Esophagus muscularis mucosa (tissue), 4 donors: ENCODE measurements around the gene CEACAM21. TPM values are rescaled to one million over a fixed set of nuclear protein-coding genes. Genes with fewer than 3 reads are reported as not detected.

Experiments used
- DNase-seq: peaks from one replicate; pipeline ENCODE4 v3.0.0-alpha.2; 2017; ENCODE audit errors: extremely low spot score
- H3K27ac ChIP-seq, 4 donors: fragments of 200-600 bp; sonication (generic); replicated peaks in 1 of 4; 1 replicate in 3 of 4; 2 replicates in 1 of 4; pipeline ENCODE4 v1.5.1; 2016 to 2019; ENCODE audit warnings: mild to moderate bottlenecking in 1 of 4
- H3K27me3 ChIP-seq, 4 donors: fragments of 200-600 bp; sonication (generic); one replicate each; pipeline versions ENCODE4 v1.5.1 to v1.6.0; 2016 to 2019
- H3K36me3 ChIP-seq, 4 donors: fragments of 200-600 bp; sonication (generic); one replicate each; pipeline ENCODE4 v1.5.1; 2016 to 2019
- H3K4me1 ChIP-seq, 4 donors: fragments of 200-600 bp; sonication (generic); one replicate each; pipeline ENCODE4 v1.5.1; 2016 to 2019
- H3K4me3 ChIP-seq, 4 donors: fragments of 200-600 bp; sonication (generic); 1 replicate in 2 of 4; 2 replicates in 2 of 4; pipeline ENCODE4 v1.5.1; 2016 to 2019; ENCODE audit warnings: mild to moderate bottlenecking in 4 of 4, moderate library complexity in 1 of 4
- H3K9me3 ChIP-seq, 4 donors: fragments of 200-600 bp; sonication (generic); 1 replicate in 3 of 4; 2 replicates in 1 of 4; pipeline ENCODE4 v1.5.1; 2016 to 2019
- CTCF ChIP-seq, 3 experiments: fragments of 200-600 bp in 2 of 3; fragments of 450-650 bp in 1 of 3; sonication (generic) in 2 of 3; IDR thresholded peaks; one replicate each; pipeline ENCODE4 v1.5.1; 2017 to 2019; ENCODE audit warnings: antibody characterized with exemption in 3 of 3, mild to moderate bottlenecking in 2 of 3, moderate library complexity in 1 of 3
- EP300 ChIP-seq: sonication (generic); formaldehyde crosslinking; IDR thresholded peaks from one replicate; pipeline ENCODE4 v1.6.1; 2017; ENCODE audit warnings: antibody characterized with exemption
- POLR2A ChIP-seq: fragments of 450-650 bp; IDR thresholded peaks from one replicate; pipeline ENCODE4 v1.6.1; 2017; ENCODE audit warnings: antibody characterized with exemption, moderate library complexity, mild to moderate bottlenecking, low read depth
- POLR2AphosphoS5 ChIP-seq, 2 donors: sonication (generic); formaldehyde crosslinking; IDR thresholded peaks; one replicate each; pipeline ENCODE4 v1.6.1; 2017; ENCODE audit warnings: antibody characterized with exemption in 2 of 2
- WGBS: methylation state at CpG from one replicate; pipeline ENCODE4 v1.1.5; 2018; 5-methylcytosine and 5-hydroxymethylcytosine counted together
- intact Hi-C: fragments of 100-400 bp; cut with DNase I; formaldehyde crosslinking; loops from one replicate; pipeline ENCODE4 v1.15.1; 2023
- total RNA-seq, 4 donors: library from RNA; depleted of rRNA; stranded (reverse); fragments of >200 nt; gene quantifications; one replicate each; pipeline versions ENCODE4 v1.1.0 to v1.2.1, GENCODE V29; 2016

CEACAM21 gene
- total RNA-seq, 4 donors from 2014 or later = 0.83 to 1.8 TPM; not detected in 2

GRCh38 chr19:41626278-41626677 is 50.3 kb downstream of the CEACAM21 start:
- H3K27me3 ChIP-seq = peaks cover 0 to 41% (median 0%) of the 10 kb centered on the region in 4 donors
- no peak overlapping the region for H3K27ac ChIP-seq
- TF ChIP-seq EP300 = no peak
- no peak for TF ChIP-seq CTCF (IDR thresholded peaks at IDR 0.05)
- TF ChIP-seq POLR2AphosphoS5 (IDR thresholded peaks at IDR 0.05) = no peak
- no peak for TF ChIP-seq POLR2A
- peak overlapping the region in 2 of 4 donors; percentile 9 to 16 for H3K4me3 ChIP-seq
- DNase-seq = peak; percentile 70
- intact Hi-C loops = no loop called here
- 52% methylated on average over 3 of the region's 3 CpGs for WGBS
- no peaks in the 10 kb centered on the region for H3K36me3 ChIP-seq
- peaks cover 0 to 10% (median 4%) of the 10 kb centered on the region in 4 donors for H3K9me3 ChIP-seq
- no peaks in the 10 kb centered on the region for H3K4me1 ChIP-seq

DNA sequence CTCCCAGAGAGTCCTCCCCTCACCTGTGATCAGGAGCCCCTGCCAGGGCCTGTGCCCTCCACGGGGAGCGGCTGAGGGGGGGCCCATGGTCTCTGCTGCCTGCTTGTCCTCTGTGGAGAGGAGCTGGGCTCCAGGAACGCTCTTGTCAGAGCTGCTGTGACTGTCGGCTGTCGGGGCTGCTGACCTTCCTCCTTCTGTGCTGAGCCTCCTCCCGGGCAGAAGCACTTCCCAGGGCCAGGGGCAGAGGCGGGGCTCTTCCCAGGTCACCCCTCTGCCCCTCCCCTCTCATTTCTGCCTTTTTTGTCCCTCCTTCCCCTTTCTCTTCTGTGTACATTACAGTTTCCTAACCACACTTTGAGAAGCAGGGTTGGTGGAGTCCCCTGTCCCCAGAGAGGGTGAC is 50.9 kb downstream of the CEACAM21 start, which contains the start of gene CEACAM4:
Gene CEACAM4 (minus strand): TSS at position 198 of the 400 bp plus-strand sequence. CDS start 111 bp downstream, at position 87.
- Histone ChIP-seq H3K36me3 (no peaks in the 10 kb centered on the region), H3K4me3 (peak within 1 kb of the TSS in 3 of 4 donors; percentile 9 to 31 (median 16)), H3K4me1 (no peaks in the 10 kb centered on the region), H3K9me3 (peaks cover 0 to 14% (median 5%) of the 10 kb centered on the region in 4 donors), H3K27me3 (peaks cover 0 to 36% (median 0%) of the 10 kb centered on the region in 4 donors), H3K27ac (no peak within 1 kb of the TSS)
- peak in 1 of 2 donors; percentile 44 for TF ChIP-seq POLR2AphosphoS5 (IDR thresholded peaks at IDR 0.05)
- TF ChIP-seq POLR2A = no peak
- DNase-seq = peak; percentile 89
- intact Hi-C loops = no loop called here
- 28% methylated on average over 7 of the region's 7 CpGs for WGBS

GRCh38 chr19:41627966-41628675 is 52.2 kb downstream of the CEACAM21 start:
- peak; percentile 74 for DNase-seq
- H3K4me3 ChIP-seq = no peak overlapping the region
- no peaks in the 10 kb centered on the region for H3K36me3 ChIP-seq
- H3K4me1 ChIP-seq = no peaks in the 10 kb centered on the region
- peaks cover 0 to 36% (median 0%) of the 10 kb centered on the region in 4 donors for H3K27me3 ChIP-seq
- no peak overlapping the region for H3K27ac ChIP-seq
- WGBS = 71% methylated on average over 7 of the region's 8 CpGs
- peaks cover 0 to 17% (median 5%) of the 10 kb centered on the region in 4 donors for H3K9me3 ChIP-seq
- intact Hi-C loops = no loop called here
- no peak for TF ChIP-seq CTCF (IDR thresholded peaks at IDR 0.05)
- no peak for TF ChIP-seq POLR2AphosphoS5 (IDR thresholded peaks at IDR 0.05)
- TF ChIP-seq POLR2A = no peak
- no peak for TF ChIP-seq EP300

Other genes starting within 250 kb of the CEACAM21 start
- gene TGFB1, start 222.2 kb upstream of the CEACAM21 start, total RNA-seq = 10 to 100 TPM; 29.8 to 52.4 (median 31.8) TPM
- gene B9D2, start 212.0 kb upstream of the CEACAM21 start, total RNA-seq = 1 to 10 TPM; 4.9 to 9.3 (median 6.9) TPM
- 10 to 100 TPM in 3 of 4 donors, 1 to 10 TPM in 1; 9.7 to 17.2 (median 14.1) TPM for gene TMEM91, start 199.6 kb upstream of the CEACAM21 start, total RNA-seq
- gene EXOSC5, start 178.8 kb upstream of the CEACAM21 start, total RNA-seq = 10 to 100 TPM; 11.2 to 15.2 (median 13.2) TPM
- 10 to 100 TPM; 40.7 to 75.2 (median 54.0) TPM for gene BCKDHA, start 178.3 kb upstream of the CEACAM21 start, total RNA-seq
- gene B3GNT8, start 148.8 kb upstream of the CEACAM21 start, total RNA-seq = 10 to 100 TPM in 1 of 4 donors, 1 to 10 TPM in 3; 1.2 to 12.0 (median 5.0) TPM
- gene DMAC2, start 136.3 kb upstream of the CEACAM21 start, total RNA-seq = 10 to 100 TPM; 41.9 to 70.6 (median 61.2) TPM
- gene ERICH4, start 133.0 kb upstream of the CEACAM21 start, total RNA-seq = not detected
- gene CEACAM4, start 50.9 kb downstream of the CEACAM21 start, total RNA-seq = 1 to 10 TPM in 2 of 4 donors, under 1 TPM in 2; 0.46 to 3.3 (median 1.1) TPM
- gene CEACAM7, start 112.1 kb downstream of the CEACAM21 start, total RNA-seq = 1 to 10 TPM in 1 of 4 donors, under 1 TPM in 1, not detected in 2; 0.83 to 2.1 TPM
- 1 to 10 TPM in 1 of 4 donors, under 1 TPM in 1, not detected in 2; 0.83 to 2.2 TPM for gene CEACAM5, start 132.5 kb downstream of the CEACAM21 start, total RNA-seq
- gene CEACAM6, start 179.4 kb downstream of the CEACAM21 start, total RNA-seq = 1 to 10 TPM in 1 of 4 donors, under 1 TPM in 2, not detected in 1; under 0.01 to 1.3 (median 0.69) TPM
- gene CEACAM3, start 220.4 kb downstream of the CEACAM21 start, total RNA-seq = under 1 TPM in 1 of 4 donors, not detected in 3; 0.26 TPM